Lower lobe of right lung (tissue), 2 donors: ENCODE data around the gene NCAPG2. TPM values are rescaled to one million over a fixed set of nuclear protein-coding genes. Genes with fewer than 3 reads are reported as not detected.

Experiments
- ATAC-seq, 2 donors: fragments of 200-7000 bp; cut with Tn5 transposase; one replicate each; pipeline ENCODE4 v1.9.1; 2020 to 2022; ENCODE audit warnings: mild to moderate bottlenecking in 2 of 2, moderate library complexity in 2 of 2
- DNase-seq: peaks from one replicate; pipeline ENCODE4 v3.0.0-alpha.2; 2020
- H3K27ac ChIP-seq: fragments of 200-600 bp; one replicate; pipeline ENCODE4 v1.8.0; 2022
- H3K27me3 ChIP-seq: fragments of 200-600 bp; one replicate; pipeline ENCODE4 v1.8.0; 2022; ENCODE audit warnings: low read depth
- H3K36me3 ChIP-seq: fragments of 200-600 bp; one replicate; pipeline ENCODE4 v1.8.0; 2022; ENCODE audit warnings: mild to moderate bottlenecking
- H3K4me1 ChIP-seq: fragments of 200-600 bp; one replicate; pipeline ENCODE4 v1.8.0; 2022
- H3K4me3 ChIP-seq: fragments of 200-600 bp; one replicate; pipeline ENCODE4 v1.8.0; 2022; ENCODE audit warnings: mild to moderate bottlenecking
- H3K9me3 ChIP-seq: fragments of 200-600 bp; one replicate; pipeline ENCODE4 v1.8.0; 2022
- CTCF ChIP-seq: fragments of 200-600 bp; IDR thresholded peaks from one replicate; pipeline ENCODE4 v1.8.0; 2022; ENCODE audit warnings: antibody characterized with exemption, mild to moderate bottlenecking
- intact Hi-C: fragments of 100-400 bp; cut with DNase I; formaldehyde crosslinking; loops from one replicate; pipeline ENCODE4 v1.11.0; 2022
- total RNA-seq: library from RNA; stranded (reverse); fragmentation: NEBNext Ultra II Directional; extraction: Animal tissue kit (Norgen Biotek cat#: 25700); gene quantifications from one replicate; pipeline ENCODE4 v1.2.1, GENCODE V29; 2021
- donor health status: DM: no; HTN: yes; CAD: no; lungs with severe emphysema.

The NCAPG2 gene
- total RNA-seq, 1 donor from 2014 or later = 10.0 TPM

DNA sequence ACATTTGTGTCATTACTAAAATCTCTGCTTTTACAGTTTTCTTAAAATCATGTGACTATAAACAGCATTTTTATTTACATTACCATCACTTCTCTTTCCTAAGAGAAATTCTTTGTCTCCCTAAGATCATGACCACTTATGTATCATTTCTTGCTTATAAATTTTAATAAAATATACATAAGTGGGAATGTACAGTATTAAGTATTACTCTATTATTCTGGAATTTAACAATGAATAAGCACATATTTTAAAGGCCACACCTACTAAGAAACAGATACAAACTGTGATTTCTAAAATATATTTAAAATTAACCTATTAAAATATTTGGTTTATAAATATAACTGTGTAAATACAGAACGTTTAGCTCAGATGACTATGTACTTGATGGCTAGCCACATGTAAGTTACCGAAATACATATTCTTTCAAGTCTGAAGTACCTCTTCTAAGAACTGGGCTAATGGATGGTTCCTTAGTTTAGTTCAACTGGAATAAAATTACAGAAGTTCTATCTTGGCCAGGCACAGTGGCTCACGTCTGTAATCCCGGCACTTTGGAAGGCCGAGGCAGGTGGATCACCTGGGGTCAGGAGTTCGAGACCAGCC is 83.7 kb downstream of the NCAPG2 start:
- DNase-seq = no peak
- Histone ChIP-seq H3K9me3 (no peaks in the 10 kb centered on the region), H3K27ac (no peak overlapping the region), H3K4me3 (no peak overlapping the region), H3K36me3 (no peaks in the 10 kb centered on the region), H3K27me3 (no peaks in the 10 kb centered on the region), H3K4me1 (no peaks in the 10 kb centered on the region)
- no peak for TF ChIP-seq CTCF
- intact Hi-C loops = no loop called here
- ATAC-seq = peak; percentile 53 to 64

DNA sequence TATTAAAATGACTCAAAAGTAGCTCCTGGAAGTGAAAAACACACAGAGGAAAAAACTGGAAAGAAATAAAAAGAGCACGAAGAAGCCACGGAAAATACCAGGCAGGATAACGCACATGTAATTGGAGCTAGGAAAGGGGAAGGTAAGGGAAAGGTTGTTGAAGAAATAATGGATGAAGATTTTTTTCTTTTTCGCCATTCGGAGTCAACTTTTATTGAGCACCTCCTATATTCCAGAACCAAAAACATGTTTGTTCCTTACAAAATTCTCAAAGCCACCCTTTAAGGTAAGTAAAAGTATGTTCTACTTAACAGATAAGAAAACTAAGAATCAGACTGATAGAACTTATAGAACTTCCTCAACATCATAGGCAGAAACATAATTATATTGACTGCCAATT is 84.2 kb downstream of the NCAPG2 start:
- Histone ChIP-seq H3K9me3 (no peaks in the 10 kb centered on the region), H3K4me3 (no peak overlapping the region), H3K27me3 (no peaks in the 10 kb centered on the region), H3K27ac (no peak overlapping the region), H3K36me3 (no peaks in the 10 kb centered on the region), H3K4me1 (no peaks in the 10 kb centered on the region)
- intact Hi-C loops = no loop called here
- ATAC-seq (no peak), DNase-seq (no peak)
- no peak for TF ChIP-seq CTCF

DNA sequence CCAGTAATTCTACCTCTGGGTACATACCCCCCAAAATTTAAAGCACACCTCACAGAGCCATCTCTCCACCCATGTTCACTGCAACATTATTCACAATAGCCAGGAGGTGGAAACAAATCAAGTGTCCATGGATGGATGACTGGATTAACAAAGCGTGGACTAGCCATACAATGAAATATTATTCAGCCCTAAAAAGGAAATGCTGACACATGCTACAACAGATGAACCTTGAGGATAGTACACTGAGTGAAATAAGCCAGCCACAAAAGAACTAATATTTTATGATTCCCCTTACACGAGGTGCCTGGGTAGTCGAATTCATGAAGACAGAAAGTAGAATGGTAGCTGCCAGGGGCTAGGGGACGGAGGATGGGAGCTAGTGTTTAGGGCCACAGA is 85.9 kb downstream of the NCAPG2 start:
- Histone ChIP-seq H3K4me1 (no peaks in the 10 kb centered on the region), H3K27ac (no peak overlapping the region), H3K4me3 (no peak overlapping the region), H3K36me3 (no peaks in the 10 kb centered on the region), H3K27me3 (no peaks in the 10 kb centered on the region), H3K9me3 (no peaks in the 10 kb centered on the region)
- intact Hi-C loops = no loop called here
- no peak for ATAC-seq
- no peak for DNase-seq
- TF ChIP-seq CTCF = no peak

DNA sequence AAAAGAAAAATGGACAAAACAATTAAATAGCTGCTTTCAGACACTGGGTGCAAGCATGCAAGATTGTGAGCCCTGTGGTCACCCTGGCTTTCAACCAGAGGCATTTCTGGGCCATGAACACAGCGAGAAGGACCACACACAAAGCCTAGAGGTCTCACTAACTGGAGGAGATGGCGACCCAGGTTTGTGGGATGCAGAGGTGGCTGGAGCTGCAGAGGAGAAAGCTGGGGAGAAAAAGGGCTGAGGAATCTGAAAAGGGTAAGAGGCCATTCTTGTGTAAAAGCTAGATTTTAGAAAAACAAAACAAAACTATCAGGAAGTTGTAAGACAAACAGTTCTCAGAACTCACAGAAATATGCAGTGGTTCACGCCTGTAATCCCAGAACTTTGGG is 86.9 kb downstream of the NCAPG2 start:
- no peaks in the 10 kb centered on the region for H3K27me3 ChIP-seq
- intact Hi-C loops = no loop called here
- no peaks in the 10 kb centered on the region for H3K9me3 ChIP-seq
- TF ChIP-seq CTCF = no peak
- H3K36me3 ChIP-seq = no peaks in the 10 kb centered on the region
- H3K4me3 ChIP-seq = no peak overlapping the region
- H3K4me1 ChIP-seq = no peaks in the 10 kb centered on the region
- ATAC-seq (no peak), DNase-seq (no peak)
- H3K27ac ChIP-seq = no peak overlapping the region

- no peak for DNase-seq
- TF ChIP-seq CTCF = no peak
- Histone ChIP-seq H3K36me3 (no peaks in the 10 kb centered on the region), H3K27me3 (no peaks in the 10 kb centered on the region), H3K4me3 (no peak overlapping the region), H3K27ac (no peak overlapping the region), H3K4me1 (no peaks in the 10 kb centered on the region), H3K9me3 (no peaks in the 10 kb centered on the region)
- ATAC-seq = no peak
- intact Hi-C loops = no loop called here
Observed at GRCh38 chr7:158616050-158616449, 88.6 kb downstream of the NCAPG2 start.

DNA sequence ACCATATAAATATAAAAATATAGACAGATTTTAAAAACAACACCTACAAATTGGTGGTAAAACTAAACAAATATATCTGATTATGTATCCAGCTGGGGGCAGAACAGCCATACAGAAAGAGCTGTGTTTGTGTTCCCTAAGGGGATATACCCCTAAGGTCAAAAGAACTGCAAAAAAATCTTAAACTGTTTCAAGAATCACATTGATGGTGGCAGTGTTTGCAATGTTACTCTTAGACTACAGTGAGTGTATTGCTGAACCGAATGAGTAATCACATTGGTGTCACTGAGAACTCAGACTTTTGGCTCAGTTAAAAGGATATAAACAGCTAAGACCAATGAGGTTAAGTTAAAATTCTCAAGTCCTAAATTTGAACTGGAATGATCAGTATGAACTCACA is 89.9 kb downstream of the NCAPG2 start:
- H3K4me1 ChIP-seq = no peaks in the 10 kb centered on the region
- ATAC-seq = no peak
- H3K36me3 ChIP-seq = no peaks in the 10 kb centered on the region
- intact Hi-C loops = no loop called here
- no peak overlapping the region for H3K27ac ChIP-seq
- no peaks in the 10 kb centered on the region for H3K9me3 ChIP-seq
- H3K27me3 ChIP-seq = no peaks in the 10 kb centered on the region
- DNase-seq = no peak
- TF ChIP-seq CTCF = no peak
- H3K4me3 ChIP-seq = no peak overlapping the region
